Endothelial cell of umbilical vein (primary cell): ENCODE results near the gene SKP1. TPM values are rescaled to one million over a fixed set of nuclear protein-coding genes. Genes with fewer than 3 reads are reported as not detected.

Source experiments
- BruUV-seq: library from RNA; stranded (reverse); fragments of 400-500 nt; replicated peaks from 2 replicates; lab custom pipeline; 2021; lab: Mats Ljungman, UMichigan
- CTCF ChIA-PET: fragments of 300-600, 350-600 bp; sonication (Branson Sonifier 250); formaldehyde crosslinking; loops from one replicate; lab custom pipeline; 2021; ENCODE audit warnings: antibody characterized with exemption, inconsistent platforms; lab: Charles Lee
- POLR2A ChIA-PET: fragments of 300-600, 350-600 bp; sonication (Branson Sonifier 250); formaldehyde crosslinking; loops from one replicate; lab custom pipeline; 2021; ENCODE audit warnings: antibody characterized with exemption, inconsistent platforms; lab: Charles Lee
- DNase-seq: peaks from one replicate; pipeline ENCODE4 v3.0.0-alpha.2; 2011; ENCODE audit warnings: low read depth, low spot score
- FAIRE-seq: peaks from 2 replicates; lab custom pipeline; 2011; peaks lifted over from hg19 to GRCh38; lab: Jason Lieb, UNC
- H2AFZ ChIP-seq: 2 replicates; pipeline ENCODE4 v1.6.0; 2012; ENCODE audit warnings: low read depth, low read length, control low read depth, inconsistent platforms
- H3K27ac ChIP-seq: 2 replicates; pipeline ENCODE4 v1.5.1; 2011; ENCODE audit warnings: low read depth, mild to moderate bottlenecking, control low read depth, low read length, moderate library complexity; ENCODE audit not compliant: insufficient read depth
- H3K27me3 ChIP-seq, 2 experiments: 2 replicates each; pipeline versions ENCODE4 v1.6.0 to v1.6.1; 2011; ENCODE audit warnings: low read length in 2 of 2, mixed read lengths in 1 of 2; ENCODE audit not compliant: control insufficient read depth in 2 of 2, insufficient read depth in 2 of 2
- H3K36me3 ChIP-seq, 2 experiments: 2 replicates in 1 of 2; 3 replicates in 1 of 2; pipeline ENCODE4 v1.5.1; 2011; ENCODE audit warnings: low read length in 2 of 2, mild to moderate bottlenecking in 1 of 2, moderate library complexity in 1 of 2; ENCODE audit not compliant: control insufficient read depth in 2 of 2, insufficient read depth in 2 of 2; ENCODE audit errors: extremely low read depth in 1 of 2
- H3K4me1 ChIP-seq: 3 replicates; pipeline ENCODE4 v1.5.1; 2011; ENCODE audit warnings: mild to moderate bottlenecking, low read length; ENCODE audit not compliant: control insufficient read depth, insufficient read depth; ENCODE audit errors: extremely low read depth
- H3K4me2 ChIP-seq: 2 replicates; pipeline ENCODE4 v1.6.1; 2011; ENCODE audit warnings: low read length, control low read depth, mixed read lengths; ENCODE audit not compliant: insufficient read depth
- H3K4me3 ChIP-seq, 3 experiments: fragments of 200-600 bp in 1 of 3; sonication (generic), shearing (Covaris generic) in 1 of 3; replicated peaks in 1 of 3; 2 replicates each; pipeline ENCODE4 v1.5.1; 2011 to 2016; ENCODE audit warnings: control low read depth in 3 of 3, low read length in 3 of 3, mild to moderate bottlenecking in 2 of 3, inconsistent platforms in 1 of 3, low read depth in 1 of 3, moderate library complexity in 1 of 3; ENCODE audit not compliant: insufficient read depth in 1 of 3
- H3K79me2 ChIP-seq: 2 replicates; pipeline ENCODE4 v1.6.0; 2012; ENCODE audit warnings: low read length, inconsistent platforms; ENCODE audit not compliant: control insufficient read depth, insufficient read depth
- H3K9ac ChIP-seq: replicated peaks from 2 replicates; pipeline ENCODE3; 2011; ENCODE audit warnings: low read length, control low read depth; ENCODE audit not compliant: insufficient read depth; ENCODE audit errors: extremely low read depth
- H3K9me1 ChIP-seq: replicated peaks from 3 replicates; pipeline ENCODE4 v1.6.0; 2011; ENCODE audit warnings: mild to moderate bottlenecking, low read length; ENCODE audit not compliant: control insufficient read depth, insufficient read depth; ENCODE audit errors: extremely low read depth
- H3K9me3 ChIP-seq: replicated peaks from 2 replicates; pipeline ENCODE4 v1.5.1; 2012; ENCODE audit warnings: low read length, inconsistent platforms; ENCODE audit not compliant: control insufficient read depth, insufficient read depth
- H4K20me1 ChIP-seq: replicated peaks from 2 replicates; pipeline ENCODE3; 2011; ENCODE audit warnings: mild to moderate bottlenecking, low read length; ENCODE audit not compliant: control insufficient read depth, insufficient read depth; ENCODE audit errors: extremely low read depth
- CTCF ChIP-seq, 2 donors: IDR thresholded peaks; 1 replicate in 1 of 2; 2 replicates in 1 of 2; pipeline ENCODE4 v1.5.1; 2011; ENCODE audit warnings: low read length in 2 of 2, mild to moderate bottlenecking in 2 of 2, moderate library complexity in 2 of 2, control low read depth in 1 of 2, inconsistent platforms in 1 of 2, low read depth in 1 of 2; ENCODE audit not compliant: insufficient read depth in 1 of 2; ENCODE audit errors: extremely low read depth in 1 of 2
- EZH2 ChIP-seq: IDR thresholded peaks from 2 replicates; pipeline ENCODE4 v1.6.1; 2012; ENCODE audit warnings: borderline replicate concordance, low read depth, mild to moderate bottlenecking, moderate library complexity, low read length, inconsistent platforms; ENCODE audit not compliant: severe bottlenecking
- FOS ChIP-seq: IDR thresholded peaks from 2 replicates; pipeline ENCODE4 v1.6.1; 2011; ENCODE audit warnings: mild to moderate bottlenecking, low read length, moderate library complexity, borderline replicate concordance; ENCODE audit not compliant: insufficient read depth
- GATA2 ChIP-seq: IDR thresholded peaks from 2 replicates; pipeline ENCODE4 v1.7.0; 2011; ENCODE audit warnings: low read depth, mild to moderate bottlenecking, moderate library complexity, mixed read lengths, low read length; ENCODE audit not compliant: insufficient read length, insufficient read depth
- JUN ChIP-seq: IDR thresholded peaks from 2 replicates; pipeline ENCODE4 v1.6.1; 2011; ENCODE audit warnings: borderline replicate concordance, low read depth; ENCODE audit not compliant: insufficient read length, insufficient read depth
- MAX ChIP-seq: IDR thresholded peaks from 2 replicates; pipeline ENCODE4 v1.6.1; 2011; ENCODE audit not compliant: insufficient read depth, insufficient read length
- MYC ChIP-seq: IDR thresholded peaks from one replicate; pipeline ENCODE4 v1.6.1; 2011; ENCODE audit warnings: mild to moderate bottlenecking, low read depth, low read length
- POLR2A ChIP-seq: IDR thresholded peaks from 2 replicates; pipeline ENCODE4 v1.6.1; 2012; ENCODE audit warnings: low read depth, mild to moderate bottlenecking, control low read depth, low read length
- POLR2AphosphoS5 ChIP-seq: IDR thresholded peaks from 2 replicates; pipeline ENCODE4 v1.6.1; 2012; ENCODE audit warnings: low read depth, mild to moderate bottlenecking, control low read depth, low read length, moderate library complexity; ENCODE audit not compliant: insufficient read depth
- dilution Hi-C: fragments of 300-500 bp; cut with MboI; formaldehyde crosslinking; loops from one replicate; pipeline ENCODE4 v1.15.0; 2019; ENCODE audit warnings: low sequenced_read_pairs; ENCODE audit not compliant: extremely low pct_ligation_motif_present
- intact Hi-C: fragments of 100-400 bp; cut with micrococcal nuclease; formaldehyde crosslinking; loops from one replicate; pipeline ENCODE4 v1.10.0; 2022
- polyA plus RNA-seq, 4 experiments: library from polyadenylated mRNA; depleted of rRNA in 3 of 4; stranded (reverse) in 3 of 4; unstranded in 1 of 4; fragments of >200 nt; gene quantifications; 2 replicates each; pipeline versions ENCODE4 v1.2.1 to v1.2.3, GENCODE V29; 2011 to 2012; ENCODE audit warnings: missing spikeins in 1 of 4
- total RNA-seq: library from RNA; stranded (reverse); gene quantifications from 2 replicates; pipeline ENCODE4 v1.2.3, GENCODE V29; 2021

SKP1 gene
- total and polyA plus RNA-seq, 2 donors (not counting 3 experiments of a cell fraction or from before 2014, with no cell fraction given) = 214 to 320 TPM

GRCh38 chr5:134145041-134145757 lies 31.6 kb downstream of the SKP1 start:
- ChIA-PET CTCF (interaction anchor here (1.6 to 15.2 kb wide), 3 partner anchors 17 to 103 kb away, joined by 6 to 517 read pairs (median 16); no protein-coding TSS in a partner anchor), POLR2A (no interaction called here)
- dilution Hi-C loops (no loop called here), intact Hi-C loops (no loop called here)
- Histone ChIP-seq H3K27ac (no peak overlapping the region), H3K4me3 (no peak overlapping the region), H3K9me1 (no peaks in the 10 kb centered on the region), H3K9me3 (no peaks in the 10 kb centered on the region), H3K79me2 (peaks cover 16% of the 10 kb centered on the region), H3K9ac (no peak overlapping the region), H3K4me2 (no peak overlapping the region), H3K36me3 (peaks cover 15 to 34% of the 10 kb centered on the region in 2 experiments), H2AFZ (no peak overlapping the region), H3K27me3 (no peaks in the 10 kb centered on the region), H3K4me1 (no peaks in the 10 kb centered on the region), H4K20me1 (no peaks in the 10 kb centered on the region)
- no TSS peak for BruUV-seq
- DNase-seq (no peak), FAIRE-seq (no peak)
- TF ChIP-seq JUN = no peak
- no peak for TF ChIP-seq EZH2
- TF ChIP-seq MYC = no peak
- TF ChIP-seq GATA2 = no peak
- TF ChIP-seq FOS = no peak
- no peak for TF ChIP-seq CTCF (IDR thresholded peaks at IDR 0.05; ENCODE audit: extremely low read depth in 1 of 2, insufficient read depth in 1 of 2, low read depth in 1 of 2, low read length in 2 of 2)
- TF ChIP-seq POLR2AphosphoS5 = no peak
- no peak for TF ChIP-seq MAX
- no peak for TF ChIP-seq POLR2A
